ENCODE data around the gene PLD5. TPM values are rescaled to one million over a fixed set of nuclear protein-coding genes. Genes with fewer than 3 reads are reported as not detected.

The PLD5 gene
- polyA plus RNA-seq, 1 of the 3 experiments (the other 2 are of a cell fraction): 0.08 TPM

- ChIA-PET POLR2A (interaction anchor here (1.1 to 2.5 kb wide), 4 partner anchors 16 to 237 kb away, joined by 4 to 19 read pairs (median 8); no protein-coding TSS in a partner anchor), CTCF (interaction anchor here (1.7 to 2.8 kb wide), 3 partner anchors 15 to 40 kb away, joined by 5 to 15 read pairs (median 9); no protein-coding TSS in a partner anchor)
- H2AFZ ChIP-seq (ENCODE audit: low read depth): no peak overlapping the region
- H3K9ac ChIP-seq: no peak overlapping the region
- no peaks in the 10 kb centered on the region for H3K9me2 ChIP-seq
- H3K27me3 ChIP-seq (ENCODE audit: insufficient read depth): no peaks in the 10 kb centered on the region
- H3K4me2 ChIP-seq: no peak overlapping the region
- peak; percentile 56 for DNase-seq
- H3K9me3 ChIP-seq: no peaks in the 10 kb centered on the region
- no peaks in the 10 kb centered on the region for H4K20me1 ChIP-seq (ENCODE audit: insufficient read depth)
- WGBS (ENCODE audit: low lambda C conversion rate): 4% methylated on average over 4 of the region's 4 CpGs
- peaks cover 0 to 28% of the 10 kb centered on the region in 2 experiments; a peak in 2 of 4 replicates for H3K4me1 ChIP-seq (ENCODE audit: control insufficient read depth in 1 of 2, insufficient read depth in 2 of 2, low read depth in 1 of 2, low read length in 1 of 2)
- H3K4me3 ChIP-seq (ENCODE audit: low read depth in 2 of 2, low read length in 1 of 2): no peak overlapping the region
- H3F3A ChIP-seq (replicated peaks; ENCODE audit: insufficient read depth): no peaks in the 10 kb centered on the region
- H3K27ac ChIP-seq (ENCODE audit: low read depth in 2 of 2, low read length in 1 of 2): peak overlapping the region in 1 of 2 experiments; percentile 100; a peak in 2 of 4 replicates
- peaks cover 0 to under 1% of the 10 kb centered on the region in 2 experiments for H3K36me3 ChIP-seq (replicated peaks in 1 of 2; ENCODE audit: control insufficient read depth in 1 of 2, insufficient read depth in 2 of 2, low read length in 1 of 2)
- H3K79me2 ChIP-seq (ENCODE audit: insufficient read depth): no peaks in the 10 kb centered on the region
- TF ChIP-seq GATA2 (CRISPR knock-in tag; IDR thresholded peaks at IDR 0.05) (peak; percentile 91), ELF1 (IDR thresholded peaks at IDR 0.05) (no peak), RCOR1 (IDR thresholded peaks at IDR 0.05; ENCODE audit: low read length) (peak; percentile 93), TCF12 (IDR thresholded peaks at IDR 0.05) (peak; percentile 71), EZH2phosphoT487 (IDR thresholded peaks at IDR 0.05; ENCODE audit: borderline replicate concordance, low read depth) (no peak), PBX3 (IDR thresholded peaks at IDR 0.05) (peak; percentile 11; the same call in 1 of the 2 replicates), RXRA (IDR thresholded peaks at IDR 0.05; ENCODE audit: borderline replicate concordance, low read depth) (no peak), IRF3 (IDR thresholded peaks at IDR 0.05; ENCODE audit: low read depth, low read length) (no peak), YY1 (IDR thresholded peaks at IDR 0.05; ENCODE audit: low read depth) (no peak), RAD21 (IDR thresholded peaks at IDR 0.05; ENCODE audit: low read length) (peak; percentile 50), FOSL2 (IDR thresholded peaks at IDR 0.05; ENCODE audit: borderline replicate concordance, low read depth) (no peak), EP300 (IDR thresholded peaks at IDR 0.05; ENCODE audit: borderline replicate concordance in 1 of 2, low read depth in 1 of 2, low read length in 1 of 2) (peak; percentile 27 to 99; a peak in 3 of 4 replicates), NFIC (IDR thresholded peaks at IDR 0.05; ENCODE audit: borderline replicate concordance) (no peak), NRF1 (IDR thresholded peaks at IDR 0.05; ENCODE audit: low read depth, low read length) (no peak), RFX5 (IDR thresholded peaks at IDR 0.05; ENCODE audit: low read length) (no peak), USF1 (IDR thresholded peaks at IDR 0.05; ENCODE audit: borderline replicate concordance, low read depth) (no peak), GABPA (IDR thresholded peaks at IDR 0.05; ENCODE audit: low read depth) (no peak), CHD2 (IDR thresholded peaks at IDR 0.05; ENCODE audit: low read length, partially characterized antibody) (peak; percentile 93), FOXJ3 (CRISPR knock-in tag; IDR thresholded peaks at IDR 0.05) (peak; percentile 76)
- TF ChIP-seq, protein P1, sequence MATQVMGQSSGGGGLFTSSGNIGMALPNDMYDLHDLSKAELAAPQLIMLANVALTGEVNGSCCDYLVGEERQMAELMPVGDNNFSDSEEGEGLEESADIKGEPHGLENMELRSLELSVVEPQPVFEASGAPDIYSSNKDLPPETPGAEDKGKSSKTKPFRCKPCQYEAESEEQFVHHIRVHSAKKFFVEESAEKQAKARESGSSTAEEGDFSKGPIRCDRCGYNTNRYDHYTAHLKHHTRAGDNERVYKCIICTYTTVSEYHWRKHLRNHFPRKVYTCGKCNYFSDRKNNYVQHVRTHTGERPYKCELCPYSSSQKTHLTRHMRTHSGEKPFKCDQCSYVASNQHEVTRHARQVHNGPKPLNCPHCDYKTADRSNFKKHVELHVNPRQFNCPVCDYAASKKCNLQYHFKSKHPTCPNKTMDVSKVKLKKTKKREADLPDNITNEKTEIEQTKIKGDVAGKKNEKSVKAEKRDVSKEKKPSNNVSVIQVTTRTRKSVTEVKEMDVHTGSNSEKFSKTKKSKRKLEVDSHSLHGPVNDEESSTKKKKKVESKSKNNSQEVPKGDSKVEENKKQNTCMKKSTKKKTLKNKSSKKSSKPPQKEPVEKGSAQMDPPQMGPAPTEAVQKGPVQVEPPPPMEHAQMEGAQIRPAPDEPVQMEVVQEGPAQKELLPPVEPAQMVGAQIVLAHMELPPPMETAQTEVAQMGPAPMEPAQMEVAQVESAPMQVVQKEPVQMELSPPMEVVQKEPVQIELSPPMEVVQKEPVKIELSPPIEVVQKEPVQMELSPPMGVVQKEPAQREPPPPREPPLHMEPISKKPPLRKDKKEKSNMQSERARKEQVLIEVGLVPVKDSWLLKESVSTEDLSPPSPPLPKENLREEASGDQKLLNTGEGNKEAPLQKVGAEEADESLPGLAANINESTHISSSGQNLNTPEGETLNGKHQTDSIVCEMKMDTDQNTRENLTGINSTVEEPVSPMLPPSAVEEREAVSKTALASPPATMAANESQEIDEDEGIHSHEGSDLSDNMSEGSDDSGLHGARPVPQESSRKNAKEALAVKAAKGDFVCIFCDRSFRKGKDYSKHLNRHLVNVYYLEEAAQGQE (IDR thresholded peaks at IDR 0.05; ENCODE audit: low read depth, low read length): no peak
- TF ChIP-seq, protein P2, sequence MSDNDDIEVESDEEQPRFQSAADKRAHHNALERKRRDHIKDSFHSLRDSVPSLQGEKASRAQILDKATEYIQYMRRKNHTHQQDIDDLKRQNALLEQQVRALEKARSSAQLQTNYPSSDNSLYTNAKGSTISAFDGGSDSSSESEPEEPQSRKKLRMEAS (IDR thresholded peaks at IDR 0.05; ENCODE audit: low read depth): no peak
- TF ChIP-seq, protein P3, sequence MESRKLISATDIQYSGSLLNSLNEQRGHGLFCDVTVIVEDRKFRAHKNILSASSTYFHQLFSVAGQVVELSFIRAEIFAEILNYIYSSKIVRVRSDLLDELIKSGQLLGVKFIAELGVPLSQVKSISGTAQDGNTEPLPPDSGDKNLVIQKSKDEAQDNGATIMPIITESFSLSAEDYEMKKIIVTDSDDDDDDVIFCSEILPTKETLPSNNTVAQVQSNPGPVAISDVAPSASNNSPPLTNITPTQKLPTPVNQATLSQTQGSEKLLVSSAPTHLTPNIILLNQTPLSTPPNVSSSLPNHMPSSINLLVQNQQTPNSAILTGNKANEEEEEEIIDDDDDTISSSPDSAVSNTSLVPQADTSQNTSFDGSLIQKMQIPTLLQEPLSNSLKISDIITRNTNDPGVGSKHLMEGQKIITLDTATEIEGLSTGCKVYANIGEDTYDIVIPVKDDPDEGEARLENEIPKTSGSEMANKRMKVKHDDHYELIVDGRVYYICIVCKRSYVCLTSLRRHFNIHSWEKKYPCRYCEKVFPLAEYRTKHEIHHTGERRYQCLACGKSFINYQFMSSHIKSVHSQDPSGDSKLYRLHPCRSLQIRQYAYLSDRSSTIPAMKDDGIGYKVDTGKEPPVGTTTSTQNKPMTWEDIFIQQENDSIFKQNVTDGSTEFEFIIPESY (IDR thresholded peaks at IDR 0.05; ENCODE audit: borderline replicate concordance, low read depth): no peak
- TF ChIP-seq, protein P4, sequence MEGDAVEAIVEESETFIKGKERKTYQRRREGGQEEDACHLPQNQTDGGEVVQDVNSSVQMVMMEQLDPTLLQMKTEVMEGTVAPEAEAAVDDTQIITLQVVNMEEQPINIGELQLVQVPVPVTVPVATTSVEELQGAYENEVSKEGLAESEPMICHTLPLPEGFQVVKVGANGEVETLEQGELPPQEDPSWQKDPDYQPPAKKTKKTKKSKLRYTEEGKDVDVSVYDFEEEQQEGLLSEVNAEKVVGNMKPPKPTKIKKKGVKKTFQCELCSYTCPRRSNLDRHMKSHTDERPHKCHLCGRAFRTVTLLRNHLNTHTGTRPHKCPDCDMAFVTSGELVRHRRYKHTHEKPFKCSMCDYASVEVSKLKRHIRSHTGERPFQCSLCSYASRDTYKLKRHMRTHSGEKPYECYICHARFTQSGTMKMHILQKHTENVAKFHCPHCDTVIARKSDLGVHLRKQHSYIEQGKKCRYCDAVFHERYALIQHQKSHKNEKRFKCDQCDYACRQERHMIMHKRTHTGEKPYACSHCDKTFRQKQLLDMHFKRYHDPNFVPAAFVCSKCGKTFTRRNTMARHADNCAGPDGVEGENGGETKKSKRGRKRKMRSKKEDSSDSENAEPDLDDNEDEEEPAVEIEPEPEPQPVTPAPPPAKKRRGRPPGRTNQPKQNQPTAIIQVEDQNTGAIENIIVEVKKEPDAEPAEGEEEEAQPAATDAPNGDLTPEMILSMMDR (IDR thresholded peaks at IDR 0.05): no peak
Observed at GRCh38 chr1:242427519-242427918, 97.0 kb downstream of the PLD5 start.
